Esophagus squamous epithelium (tissue), 4 donors: ENCODE data around the gene KLHL20.

Experiments
- CTCF ChIP-seq, 6 experiments: fragments of 450-650 bp in 4 of 6; fragments of 200-600 bp in 2 of 6; sonication (generic) in 2 of 6; IDR thresholded peaks; one replicate each; pipeline ENCODE4 v1.5.1; 2016 to 2019; ENCODE audit warnings: antibody characterized with exemption in 6 of 6, mild to moderate bottlenecking in 4 of 6, moderate library complexity in 4 of 6
- POLR2A ChIP-seq, 4 donors: fragments of 450-650 bp; IDR thresholded peaks; one replicate each; pipeline ENCODE4 v1.6.1; 2017; ENCODE audit warnings: antibody characterized with exemption in 4 of 4, mild to moderate bottlenecking in 4 of 4, moderate library complexity in 3 of 4

DNA sequence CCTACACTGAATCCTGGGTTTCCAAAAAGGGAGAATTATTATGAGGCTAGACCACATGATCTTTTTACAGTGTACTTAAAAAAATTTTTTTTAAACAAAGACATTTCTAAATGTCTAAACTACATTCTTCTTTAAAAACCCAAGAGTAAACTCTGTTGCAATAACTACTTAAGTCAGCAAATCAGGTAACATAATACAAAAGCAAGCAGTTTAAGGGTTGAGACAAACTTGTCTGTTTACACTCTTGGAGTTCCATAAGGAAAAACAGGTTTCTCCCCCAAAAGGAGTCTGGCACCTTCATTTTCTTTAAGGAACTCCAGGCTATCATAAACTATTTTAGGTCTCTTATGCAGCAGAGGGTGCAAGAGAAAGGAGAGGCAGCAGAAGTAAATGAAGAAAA lies 32.6 kb upstream of the KLHL20 start:
- TF ChIP-seq CTCF (IDR thresholded peaks at IDR 0.05) (no peak), POLR2A (IDR thresholded peaks at IDR 0.05) (no peak)
